ENCODE data around the gene CACNA2D4.
A peak's percentile ranks its signal among the peaks of the same experiment; 100 is the strongest.

The CACNA2D4 gene

DNA sequence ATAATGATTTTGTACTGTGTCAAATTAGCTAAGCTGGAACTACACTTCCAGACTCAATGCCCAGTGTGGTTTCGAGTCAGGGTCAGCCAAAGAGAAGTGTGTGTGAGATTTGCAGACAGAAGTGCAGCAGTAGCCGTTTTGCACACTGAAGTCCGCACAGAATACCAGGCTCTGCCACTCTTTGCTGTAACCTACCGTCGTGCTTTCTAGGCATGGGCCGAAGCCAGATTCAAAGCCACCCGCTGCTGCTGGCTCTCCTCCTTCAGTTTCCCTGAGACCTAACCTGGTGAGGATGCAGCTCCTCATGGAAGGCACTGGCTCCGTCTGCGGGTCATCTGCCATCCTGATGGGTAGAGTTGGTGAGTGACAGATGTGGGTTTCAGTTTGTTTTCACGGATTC lies 49.3 kb downstream of the CACNA2D4 start:
- DNase-seq = no peak

DNA sequence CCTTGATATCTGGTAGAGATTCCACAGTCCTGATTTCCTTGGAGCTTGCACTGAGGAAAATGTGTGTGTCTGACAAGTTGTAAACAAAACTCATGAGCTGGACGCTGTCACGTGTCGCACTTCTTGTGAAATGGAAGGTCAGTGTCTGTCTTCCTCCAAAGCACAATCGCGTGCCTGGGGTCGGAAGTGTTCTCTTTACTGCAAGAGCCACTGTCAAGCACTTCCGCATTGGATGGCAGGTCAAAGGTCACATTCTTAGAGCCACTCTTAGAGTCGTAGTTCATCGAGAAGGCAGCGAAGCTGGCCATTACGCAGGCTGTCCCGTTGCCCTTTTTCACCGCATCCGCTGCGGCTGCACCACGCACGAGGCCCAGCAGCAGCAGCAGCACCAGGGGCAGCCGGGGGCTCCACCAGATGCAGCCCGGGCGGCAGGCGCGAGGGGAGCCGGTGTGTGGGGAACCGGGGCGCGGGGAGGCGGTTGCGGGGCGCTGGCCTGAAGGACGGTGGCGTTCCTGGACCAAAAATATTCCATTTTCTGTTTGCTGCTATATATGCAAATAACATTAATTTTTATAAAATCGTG lies 53.1 kb downstream of the CACNA2D4 start:
- DNase-seq = no peak

DNA sequence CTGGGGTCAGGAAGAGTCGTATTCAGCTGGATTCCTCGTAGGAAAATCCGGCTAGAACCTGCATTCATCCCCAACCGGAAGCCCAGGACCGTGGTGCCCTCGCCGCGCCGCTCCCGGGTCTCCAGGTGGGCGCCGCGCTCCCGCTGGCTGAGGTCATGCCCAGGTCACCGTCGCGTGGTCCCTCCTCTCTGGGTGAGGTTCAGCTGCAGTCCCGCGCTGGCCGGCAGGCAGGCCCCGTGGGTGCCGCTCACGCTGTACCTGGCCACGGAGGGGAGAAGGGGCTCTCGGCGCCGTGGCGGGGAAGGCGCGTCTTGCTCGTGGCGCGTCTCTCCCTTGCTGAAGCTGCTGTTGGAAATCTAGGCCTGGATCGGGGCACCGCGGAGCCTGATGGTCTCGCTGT lies 53.6 kb downstream of the CACNA2D4 start:
- DNase-seq = no peak

DNA sequence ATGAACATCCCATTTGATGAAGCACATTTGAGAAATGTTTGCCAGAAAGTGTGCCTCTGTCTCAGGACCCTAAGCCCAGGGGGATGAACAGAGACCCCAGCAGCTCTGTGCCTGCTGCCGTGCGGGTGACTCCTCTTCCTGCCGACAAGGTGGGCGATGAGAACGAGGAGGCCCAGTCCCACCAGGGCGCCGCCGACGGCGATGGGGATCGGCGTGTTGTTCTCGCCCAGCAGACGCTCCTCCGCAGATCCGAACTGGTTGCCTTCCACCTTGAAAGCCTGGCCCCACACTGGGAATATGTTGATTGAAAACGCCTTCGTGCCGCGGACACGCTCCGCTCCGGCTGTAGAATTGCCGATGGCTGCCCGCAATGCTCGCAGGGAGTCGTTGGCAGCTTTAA lies 54.0 kb downstream of the CACNA2D4 start:
- DNase-seq = no peak

DNA sequence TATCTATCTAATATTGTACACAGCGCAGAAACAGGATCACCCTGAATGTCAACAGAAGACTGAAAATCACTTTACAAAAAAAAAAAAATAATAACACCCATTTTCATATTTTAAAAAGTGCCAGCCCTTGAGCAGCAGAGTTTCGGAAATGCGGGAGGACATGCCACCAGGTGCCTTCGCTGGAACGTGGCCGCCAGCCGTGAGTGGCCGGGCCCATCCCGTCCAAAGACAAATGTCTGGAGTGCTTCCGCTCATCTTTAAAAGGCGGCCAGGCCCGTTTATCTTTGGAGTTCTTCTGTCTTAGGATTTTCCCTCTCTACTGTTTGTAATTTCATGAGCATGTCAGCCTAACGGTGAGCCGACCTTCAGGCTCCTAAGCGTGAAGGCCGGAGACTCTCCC lies 54.6 kb downstream of the CACNA2D4 start:
- no peak for DNase-seq

DNA sequence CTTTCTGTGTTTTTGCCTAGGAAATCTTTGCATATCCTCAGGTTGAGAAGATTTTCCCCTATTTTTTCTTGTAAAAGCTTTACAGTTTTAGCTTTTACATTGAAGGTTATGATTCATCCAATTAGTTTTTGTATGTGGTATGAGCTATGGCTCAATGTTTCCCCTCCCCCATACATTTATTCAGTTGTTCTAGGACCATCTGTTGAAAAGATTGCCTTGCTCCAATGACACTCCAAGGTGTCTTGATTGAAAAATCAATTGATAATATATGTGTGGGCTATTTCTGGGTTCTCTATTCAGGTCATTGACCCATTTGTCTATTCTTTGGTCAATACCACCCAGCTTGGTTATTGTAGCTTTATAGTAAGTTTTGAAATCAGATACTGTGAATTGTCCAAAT lies 55.5 kb downstream of the CACNA2D4 start:
- DNase-seq = no peak

DNA sequence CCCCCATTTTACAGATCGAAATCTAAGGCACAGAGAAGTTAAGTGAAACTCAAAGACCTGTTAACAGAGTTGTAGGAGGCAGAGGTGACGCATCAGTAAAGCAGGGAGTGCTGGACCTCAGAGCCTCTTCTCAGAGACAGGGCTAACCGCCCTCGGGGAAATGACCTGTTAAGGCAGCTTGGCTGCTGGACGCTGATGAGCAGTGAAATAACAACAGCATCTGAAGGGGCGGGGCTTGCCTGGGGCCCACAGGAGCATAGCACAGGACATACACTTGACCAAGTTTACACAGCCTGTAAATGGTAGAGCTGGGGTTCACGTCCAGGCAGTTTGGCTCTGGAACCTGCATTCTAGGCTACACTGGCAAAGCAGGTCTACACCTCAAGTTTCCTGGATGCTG lies 58.8 kb downstream of the CACNA2D4 start:
- DNase-seq = no peak

DNA sequence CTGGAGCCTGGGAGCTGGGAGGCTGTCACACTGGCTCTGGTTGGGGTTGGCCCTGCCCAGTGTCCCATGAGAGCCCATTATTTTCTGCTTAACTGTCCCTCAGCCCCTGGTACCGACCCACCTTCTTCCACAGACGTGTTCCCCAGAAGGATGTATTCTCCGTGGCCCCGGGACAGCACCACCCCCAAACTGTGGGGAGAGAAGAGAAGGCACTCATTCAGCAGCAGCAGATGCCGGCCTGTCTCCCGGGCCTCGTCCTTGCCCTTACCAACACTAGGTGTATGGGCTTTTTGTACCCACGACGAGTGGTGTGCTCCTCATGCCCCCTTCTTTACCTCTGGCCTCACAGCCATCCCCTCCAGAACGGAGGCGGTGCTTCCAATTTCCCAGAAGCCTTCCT lies 60.0 kb downstream of the CACNA2D4 start:
- no peak for DNase-seq

DNA sequence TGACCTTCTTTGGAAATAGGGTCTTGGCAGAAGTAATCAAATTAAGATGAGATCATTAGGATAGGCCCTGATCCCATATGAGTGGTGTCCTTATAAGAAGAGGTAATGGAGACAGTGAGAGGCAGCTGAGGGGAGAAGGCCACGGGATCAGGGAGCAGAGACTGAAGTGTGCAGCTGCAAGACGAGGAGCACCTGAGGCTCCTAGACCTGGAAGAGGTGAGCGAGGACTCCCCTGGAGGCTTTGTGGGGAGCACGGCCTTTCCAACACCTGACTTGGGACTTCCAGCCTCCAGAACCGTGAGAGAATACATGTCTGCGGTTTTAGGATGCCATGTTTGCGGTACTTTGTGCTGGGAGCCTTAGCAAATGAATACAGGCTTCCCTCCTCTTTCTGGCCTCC lies 60.6 kb downstream of the CACNA2D4 start:
- DNase-seq = no peak

DNA sequence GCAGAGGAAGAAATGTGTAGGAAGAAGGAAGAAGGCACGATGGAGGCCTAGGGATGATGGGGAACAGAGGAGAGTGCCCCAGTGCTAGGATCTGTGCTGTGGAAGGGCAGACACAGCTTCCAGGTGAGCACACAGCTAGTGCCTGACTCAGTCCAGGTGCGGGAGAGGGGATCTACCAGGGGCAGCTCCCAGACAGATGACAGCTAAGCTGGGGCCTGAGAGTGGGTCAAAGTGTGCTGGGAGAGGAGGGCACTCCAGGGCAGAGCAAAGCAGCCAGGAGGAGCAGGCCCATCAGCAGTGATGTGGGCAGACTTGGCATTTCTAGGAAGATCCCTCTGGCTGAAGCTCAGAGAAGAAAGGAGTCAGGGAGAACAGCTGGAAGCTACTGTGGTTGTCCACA lies 61.4 kb downstream of the CACNA2D4 start:
- no peak for DNase-seq

DNA sequence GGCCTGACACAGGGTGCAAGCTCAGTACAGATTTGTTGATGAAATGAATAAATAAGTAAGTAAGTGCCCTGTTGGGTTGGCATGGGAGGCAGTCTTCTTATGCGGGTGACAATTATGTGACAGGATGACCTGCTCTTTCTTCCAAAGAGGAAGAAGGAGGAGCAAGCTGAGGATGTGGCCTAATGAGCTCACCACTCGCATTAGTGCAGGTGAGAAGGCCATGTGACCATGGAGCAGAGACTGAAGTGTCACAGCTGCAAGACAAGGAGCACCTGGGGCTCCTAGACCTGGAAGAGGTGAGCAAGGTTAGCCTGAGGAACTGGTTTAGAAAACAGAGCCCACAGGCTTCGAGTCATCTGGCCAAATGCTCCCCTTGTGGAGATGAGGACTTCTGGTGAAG lies 63.2 kb downstream of the CACNA2D4 start:
- DNase-seq = no peak

DNA sequence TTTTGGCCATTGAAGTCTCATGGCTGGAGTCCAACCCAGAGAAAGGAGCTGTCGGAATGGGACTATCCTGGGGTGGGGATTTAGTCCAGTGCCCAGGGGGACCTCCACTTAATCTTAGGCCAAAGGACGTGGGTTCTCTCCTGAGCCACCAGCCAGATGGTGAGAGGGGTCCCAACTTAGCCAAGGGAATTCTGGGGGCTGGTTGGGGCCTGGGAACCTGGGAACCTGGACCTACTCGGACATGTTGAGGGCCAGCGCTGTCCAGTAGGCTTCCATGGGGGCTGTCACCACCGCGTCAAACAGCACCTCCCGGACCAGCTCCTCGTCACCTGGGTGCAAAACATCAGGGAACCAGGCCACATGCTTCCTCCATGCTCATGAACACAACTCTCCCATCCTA lies 64.7 kb downstream of the CACNA2D4 start:
- DNase-seq = no peak

DNA sequence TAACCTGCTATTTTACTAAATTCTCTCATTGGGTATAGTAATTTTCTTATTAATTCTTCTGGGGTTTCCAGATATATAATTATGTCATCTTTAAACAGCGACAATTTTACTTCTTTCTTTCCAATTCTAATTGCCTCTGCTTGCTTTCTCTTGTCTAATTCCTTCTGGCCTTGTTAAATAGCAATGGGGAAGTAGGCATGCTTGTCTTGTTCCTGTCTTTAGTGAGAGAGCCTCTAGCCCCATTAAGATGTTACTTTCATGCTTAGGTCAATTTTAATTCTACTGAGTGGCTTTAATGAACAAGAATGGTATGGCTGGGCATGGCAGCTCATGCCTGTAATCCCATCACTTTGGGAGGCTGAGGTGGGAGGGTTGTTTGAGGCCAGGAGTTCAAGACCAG lies 66.4 kb downstream of the CACNA2D4 start:
- DNase-seq = no peak

DNA sequence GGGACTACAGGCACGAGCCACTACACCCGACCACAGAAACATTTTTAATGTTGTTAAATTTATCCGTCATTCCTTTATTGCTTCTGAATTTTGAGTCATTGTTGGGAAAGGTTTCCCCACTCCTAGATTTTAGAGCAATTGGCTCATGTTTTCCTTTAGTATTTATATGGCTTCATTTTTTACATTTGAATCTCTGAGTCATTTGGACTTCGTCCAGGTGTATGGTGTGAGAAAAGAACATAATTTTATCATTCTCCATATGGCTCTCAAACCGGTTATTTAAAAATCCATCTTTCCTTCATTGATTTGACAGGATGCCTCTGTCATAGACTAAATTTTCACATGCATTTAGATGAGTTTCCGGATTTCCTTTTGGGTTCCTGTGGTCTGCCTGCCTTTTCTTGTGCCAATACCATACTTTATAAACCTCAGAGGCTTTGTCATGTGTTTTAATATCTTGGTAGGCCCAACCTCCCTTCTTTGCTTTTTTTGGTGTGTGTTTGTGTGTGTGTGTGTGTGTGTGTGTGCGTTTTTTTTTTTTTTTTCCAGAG lies 67.2 kb downstream of the CACNA2D4 start:
- DNase-seq = peak; percentile 66

DNA sequence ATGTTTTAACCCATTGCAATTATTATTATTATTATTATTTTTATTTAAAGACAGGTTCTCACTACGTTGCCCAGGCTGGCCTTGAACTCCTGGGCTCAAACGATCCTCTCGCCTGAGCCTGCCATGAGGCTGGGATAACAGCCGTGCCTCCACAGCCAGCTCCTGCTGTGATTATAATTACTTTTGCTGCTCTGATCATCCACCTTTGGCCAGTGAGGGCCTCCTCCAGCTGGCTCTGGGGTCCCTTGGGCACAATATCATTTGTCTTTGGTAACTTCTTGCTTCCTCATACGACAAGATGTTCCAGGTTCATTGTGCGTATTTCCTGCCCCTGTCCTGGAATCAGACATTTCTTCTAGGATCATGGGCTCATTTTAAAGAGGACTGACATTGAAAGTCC lies 69.7 kb downstream of the CACNA2D4 start:
- DNase-seq = no peak

DNA sequence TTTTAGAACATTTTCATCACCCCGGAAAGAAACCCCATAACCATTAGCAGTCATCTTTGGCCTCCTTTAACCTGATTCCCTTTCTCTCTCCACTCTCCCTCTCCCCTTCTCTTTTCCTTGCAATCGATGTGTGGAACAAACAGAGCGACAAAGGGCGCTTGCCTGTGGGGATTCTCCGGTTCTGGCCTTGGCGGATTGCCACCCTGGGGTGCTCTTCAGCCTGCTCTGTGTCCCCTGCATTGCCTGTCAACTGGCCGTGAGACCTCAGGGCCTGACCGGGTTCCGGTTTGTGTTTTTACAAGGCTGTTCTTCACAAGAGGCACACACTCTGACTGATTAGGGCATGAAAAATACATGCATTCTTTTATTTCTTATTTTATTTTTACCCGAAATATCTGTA lies 70.3 kb downstream of the CACNA2D4 start:
- no peak for DNase-seq

DNA sequence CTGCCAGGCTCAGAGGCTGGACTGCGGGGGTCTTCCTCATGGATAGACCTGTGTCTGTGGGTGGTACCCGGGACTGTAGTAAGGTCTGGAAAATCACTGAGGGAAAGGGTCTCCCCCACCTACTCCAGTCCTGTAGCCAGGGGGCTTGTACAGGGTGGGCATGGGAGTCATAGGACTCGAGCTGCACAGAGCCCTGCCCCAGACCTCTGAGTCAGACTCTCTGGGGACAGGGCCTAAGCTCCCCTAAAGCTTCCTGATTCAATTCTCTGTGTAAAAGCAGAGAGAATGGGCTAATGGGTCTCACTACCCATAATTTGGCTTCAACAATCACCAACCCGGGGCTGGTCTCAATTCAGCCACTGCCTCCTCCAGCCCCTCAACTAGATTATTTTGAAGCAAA lies 71.0 kb downstream of the CACNA2D4 start:
- DNase-seq = no peak

DNA sequence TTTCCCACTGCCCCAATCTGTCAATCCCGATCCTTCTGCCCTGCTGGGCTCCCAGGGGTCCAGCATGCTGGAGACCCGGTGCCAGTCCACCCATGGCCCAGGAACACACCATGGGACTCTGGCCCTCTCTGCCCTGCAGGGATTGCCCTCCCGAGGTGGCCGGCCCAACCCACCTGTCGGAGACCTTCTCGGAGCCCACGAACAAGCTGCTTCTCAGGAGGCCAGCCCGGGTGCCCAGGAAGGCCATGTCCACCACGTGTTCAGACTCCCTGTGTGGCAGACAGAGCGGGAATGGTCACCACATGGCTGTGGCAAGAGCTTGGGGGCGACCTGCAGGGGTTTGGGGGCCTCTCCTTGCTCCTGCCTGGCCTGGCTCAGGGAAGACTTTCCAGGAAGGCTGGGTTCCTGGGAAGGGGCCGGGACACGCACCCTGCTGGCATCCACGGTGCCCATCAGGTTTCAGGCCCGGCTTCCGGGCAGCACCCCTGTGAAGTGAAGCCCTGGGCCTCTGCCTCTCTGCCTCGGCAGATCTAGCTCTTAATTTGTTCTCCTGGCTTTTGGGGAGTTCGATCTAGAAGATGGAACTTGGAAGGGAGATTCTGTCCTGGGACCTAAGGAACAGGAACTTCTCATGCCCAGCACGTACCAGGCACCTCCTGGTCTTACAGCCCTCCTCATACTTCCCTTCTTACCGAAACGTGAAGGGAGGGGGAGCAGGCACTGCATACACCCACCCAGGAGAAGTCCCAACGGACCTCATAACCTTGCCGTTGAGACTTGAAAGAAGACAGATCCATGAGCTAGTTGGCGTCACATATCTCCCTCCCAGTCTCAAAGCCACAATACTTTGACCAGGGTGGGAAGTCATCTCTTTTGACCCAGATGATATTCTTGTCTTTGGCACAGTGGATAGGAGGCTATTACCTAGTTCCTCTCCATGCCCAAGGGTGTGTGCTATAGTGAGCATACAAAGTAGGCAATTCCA lies 71.7 kb downstream of the CACNA2D4 start:
- DNase-seq = no peak

DNA sequence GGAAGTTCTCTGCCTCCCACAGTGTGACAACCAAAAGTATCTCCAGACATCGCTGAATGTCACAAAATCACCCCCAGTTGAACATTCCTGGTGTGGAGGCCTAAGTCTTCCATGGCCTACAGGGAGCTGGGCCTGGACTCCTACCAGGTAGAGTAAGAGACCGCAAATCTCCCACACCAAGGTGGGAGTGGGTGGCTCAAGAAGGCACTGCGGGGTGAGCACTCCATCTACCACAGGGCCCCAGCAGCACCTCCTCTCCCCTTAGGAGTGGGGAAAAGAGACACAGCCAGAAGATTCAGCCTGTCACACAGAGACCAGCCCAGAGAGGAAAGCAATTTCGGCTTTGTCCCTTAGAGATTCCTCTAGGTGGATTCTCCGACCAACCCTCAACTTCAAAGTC lies 72.6 kb downstream of the CACNA2D4 start:
- no peak for DNase-seq

DNA sequence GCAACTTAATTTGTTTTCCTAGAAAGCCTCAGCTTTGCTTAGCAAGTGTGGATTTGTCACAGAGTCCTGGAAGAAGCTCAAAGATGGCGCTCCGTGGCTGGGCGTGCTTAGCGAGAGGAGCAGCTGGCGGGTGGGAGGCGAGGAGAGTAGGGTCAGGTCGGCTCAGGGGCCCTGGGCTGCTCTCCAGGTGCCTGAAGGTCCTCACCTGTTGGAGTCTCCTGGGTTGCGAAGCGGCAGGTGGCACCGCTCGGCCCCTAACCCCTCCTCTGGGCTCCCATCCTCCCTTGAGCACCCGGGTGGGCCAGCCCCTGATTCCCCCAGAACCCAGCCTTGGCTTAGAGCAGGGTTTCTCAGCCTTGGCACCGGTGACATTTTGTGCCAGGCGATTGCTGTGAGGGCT lies 73.0 kb downstream of the CACNA2D4 start:
- DNase-seq = no peak

DNA sequence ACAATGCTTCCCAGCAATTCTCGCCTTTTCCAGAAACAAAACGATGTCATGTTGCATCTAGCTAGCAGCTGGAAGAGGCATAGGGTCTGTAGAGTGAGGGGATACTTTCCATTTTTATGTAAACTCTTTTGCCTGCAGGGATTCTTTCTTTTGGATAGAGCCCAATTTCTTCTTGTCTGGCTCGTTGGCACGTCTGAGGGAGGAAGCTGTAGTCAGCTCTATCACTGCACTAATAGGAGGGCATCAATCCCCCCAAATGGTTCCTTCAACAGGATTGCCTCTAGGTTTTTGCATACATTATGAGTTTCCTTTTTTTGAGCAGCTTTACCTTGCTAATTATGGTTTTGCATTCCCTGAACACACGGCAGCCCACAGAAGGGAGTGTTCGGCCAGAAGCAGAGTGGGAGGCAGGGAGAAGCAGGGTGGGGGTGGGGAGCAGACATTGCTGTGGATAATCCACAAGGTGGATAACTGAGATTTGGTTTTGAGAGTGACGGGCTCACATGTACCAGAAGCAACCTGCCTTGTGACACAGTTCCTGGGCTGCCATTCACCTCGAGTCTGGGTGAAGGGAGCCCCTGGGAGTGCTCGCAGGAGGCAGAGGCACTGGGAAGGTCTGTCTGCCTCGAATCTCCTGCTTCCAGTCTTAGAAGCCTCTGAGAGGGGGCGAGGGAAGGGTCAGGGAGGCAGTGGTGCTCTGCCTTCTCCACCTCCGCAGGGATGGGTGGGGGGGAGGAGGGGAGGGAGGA lies 73.6 kb downstream of the CACNA2D4 start:
- DNase-seq = no peak

DNA sequence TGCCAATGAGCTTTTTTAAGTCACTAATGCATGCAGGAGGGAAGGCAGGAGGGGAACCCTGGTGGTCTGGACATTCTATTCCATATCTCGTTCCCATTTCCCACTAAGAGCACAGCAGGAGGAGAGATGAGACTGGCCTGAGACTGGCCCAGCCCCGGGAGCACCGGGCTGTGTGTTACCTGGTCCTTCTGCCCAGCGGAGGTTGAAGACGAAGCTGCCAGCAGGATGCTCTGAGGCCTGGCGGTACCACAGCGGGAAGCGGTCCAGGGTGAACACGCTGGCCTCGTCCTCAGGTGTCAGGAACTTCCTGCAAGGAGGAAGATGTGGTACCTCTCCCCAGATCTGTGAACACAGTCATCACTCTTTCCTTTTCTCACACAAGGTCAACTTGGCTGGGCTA lies 74.2 kb downstream of the CACNA2D4 start:
- no peak for DNase-seq

DNA sequence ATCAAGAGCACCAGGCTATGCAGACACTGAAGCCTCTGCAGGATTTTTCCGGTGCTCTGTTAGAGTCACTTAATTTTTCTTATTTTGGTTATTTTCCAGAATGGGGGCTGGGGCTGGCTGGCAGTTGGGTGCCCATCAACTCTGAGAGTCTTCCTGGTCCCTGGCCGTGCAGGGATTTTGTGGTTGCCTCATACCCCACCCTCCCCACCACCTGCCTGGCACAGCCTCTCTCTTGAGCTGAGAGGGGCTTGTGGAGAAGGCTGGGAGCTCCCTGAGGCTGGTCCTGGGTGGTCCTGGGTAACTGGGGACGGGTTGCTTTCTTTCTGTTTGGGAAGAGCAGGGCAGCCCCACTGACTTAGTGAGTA lies 74.8 kb downstream of the CACNA2D4 start:
- DNase-seq = no peak

Data from GDM1 (cell line).